CD4-positive, alpha-beta T cell treated with Interleukin-15 for 4 hours (primary cell): ENCODE measurements around the gene BANK1.

Source experiments
- DNase-seq: peaks from one replicate; pipeline ENCODE4 v3.0.0-alpha.2; 2020; ENCODE audit warnings: low spot score

BANK1 gene

GRCh38 chr4:102036619-102037376 lies 246.3 kb downstream of the BANK1 start:
- no peak for DNase-seq

- no peak for DNase-seq
These were observed 247.0 kb downstream of the BANK1 start for GRCh38 chr4:102037566-102037965.

GRCh38 chr4:102042871-102043802 lies 252.6 kb downstream of the BANK1 start:
- no peak for DNase-seq

- no peak for DNase-seq
These were observed 257.1 kb downstream of the BANK1 start for GRCh38 chr4:102047616-102048015.

- no peak for DNase-seq
These were observed 265.3 kb downstream of the BANK1 start for GRCh38 chr4:102055805-102056204.

- DNase-seq = no peak
These were observed 266.6 kb downstream of the BANK1 start for GRCh38 chr4:102057122-102057521.

GRCh38 chr4:102061133-102061532 lies 270.6 kb downstream of the BANK1 start:
- no peak for DNase-seq

GRCh38 chr4:102064747-102065442 lies 274.4 kb downstream of the BANK1 start:
- DNase-seq = no peak

- no peak for DNase-seq
These were observed 286.1 kb downstream of the BANK1 start for GRCh38 chr4:102076622-102077021.

- no peak for DNase-seq
These were observed 289.7 kb downstream of the BANK1 start for GRCh38 chr4:102080184-102080583.

GRCh38 chr4:102089850-102090621 lies 299.5 kb downstream of the BANK1 start:
- DNase-seq = no peak

GRCh38 chr4:102091656-102092055 lies 301.1 kb downstream of the BANK1 start:
- DNase-seq = no peak

GRCh38 chr4:102094481-102094880 lies 304.0 kb downstream of the BANK1 start:
- no peak for DNase-seq

GRCh38 chr4:102103368-102103767 lies 312.8 kb downstream of the BANK1 start:
- DNase-seq = no peak

- DNase-seq = no peak
These were observed 313.7 kb downstream of the BANK1 start for GRCh38 chr4:102104278-102104677.

- DNase-seq = no peak
These were observed 315.5 kb downstream of the BANK1 start for GRCh38 chr4:102105983-102106382.

- no peak for DNase-seq
These were observed 323.6 kb downstream of the BANK1 start for GRCh38 chr4:102114118-102114630.

- DNase-seq = no peak
These were observed 325.6 kb downstream of the BANK1 start for GRCh38 chr4:102116121-102116520.

- no peak for DNase-seq
These were observed 330.3 kb downstream of the BANK1 start for GRCh38 chr4:102120846-102121245.
